ENCODE data around the gene RMRP. TPM values are rescaled to one million over a fixed set of nuclear protein-coding genes. Genes with fewer than 3 reads are reported as not detected.

RMRP gene
- total RNA-seq, 2 experiments from 2014 or later = 12,624 to 26,575 TPM

- TF ChIP-seq EZH2phosphoT487 (IDR thresholded peaks at IDR 0.05; ENCODE audit: borderline replicate concordance, low read depth, low read length) (no peak), CTCF (conservative IDR thresholded peaks at IDR 0.05; ENCODE audit: low read length) (no peak)
- CTCF ChIA-PET (ENCODE audit: unreplicated experiment) = interaction anchor here (2.0 kb wide), 1 partner anchor 62 kb away, joined by 13 read pairs; no protein-coding TSS in a partner anchor
- peak overlapping the region; percentile 99 for H3K4me2 ChIP-seq (ENCODE audit: low read length)
These were observed 8.2 kb upstream of the RMRP start for GRCh38 chr9:35666045-35666444.

GRCh38 chr9:35665471-35665818, 7.6 kb upstream of the RMRP start:
- Histone ChIP-seq H3K4me3 (ENCODE audit: low read depth, low read length, poor library complexity, severe bottlenecking) (peak overlapping the region; percentile 78), H3K4me2 (ENCODE audit: low read length) (peak overlapping the region; percentile 99), H3K9me2 (ENCODE audit: insufficient read depth, low read length) (no peaks in the 10 kb centered on the region), H3K4me1 (ENCODE audit: insufficient read depth, low read length, poor library complexity, severe bottlenecking) (peaks cover 56% of the 10 kb centered on the region), H3K27ac (ENCODE audit: low read depth, low read length, poor library complexity, severe bottlenecking) (peak overlapping the region; percentile 85), H3K79me2 (ENCODE audit: insufficient read depth, low read depth, low read length) (peaks cover 14% of the 10 kb centered on the region; the same call in 1 of the 2 replicates), H3K9me3 (ENCODE audit: low read length) (no peaks in the 10 kb centered on the region), H4K20me1 (ENCODE audit: insufficient read depth, low read length) (no peaks in the 10 kb centered on the region), H3K36me3 (ENCODE audit: insufficient read depth, low read length) (peaks cover 30% of the 10 kb centered on the region), H2AFZ (ENCODE audit: low read length) (peak overlapping the region; percentile 65)
- ChIA-PET CTCF (ENCODE audit: unreplicated experiment) (interaction anchor here (1.3 to 2.0 kb wide), 3 partner anchors 48 to 66 kb away, joined by 3 to 13 read pairs (median 4); no protein-coding TSS in a partner anchor), POLR2A (interaction anchor here (0.7 to 5.5 kb wide), 17 partner anchors 9 to 576 kb away, joined by 3 to 28 read pairs (median 5); partner anchors contain the start of genes CA9, CD72 and SIT1)
- no peak for DNase-seq (ENCODE audit: low spot score)
- TF ChIP-seq EZH2phosphoT487 (IDR thresholded peaks at IDR 0.05; ENCODE audit: borderline replicate concordance, low read depth, low read length) = no peak
- TF ChIP-seq CTCF (conservative IDR thresholded peaks at IDR 0.05; ENCODE audit: low read length) = no peak
- intact Hi-C loops (cut with micrococcal nuclease; ENCODE audit: unreplicated experiment) = no loop called here
- no TSS peak for BruUV-seq (replicated peaks)

More at GRCh38 chr9:35666045-35666444, 8.2 kb upstream of the RMRP start:
- BruUV-seq (replicated peaks) = no TSS peak
- POLR2A ChIA-PET = interaction anchor here (0.7 to 3.4 kb wide), 10 partner anchors 8 to 1744 kb away, joined by 3 to 27 read pairs (median 9); partner anchors contain the start of genes CA9 and SIT1
- Histone ChIP-seq H3K9me3 (ENCODE audit: low read length) (no peaks in the 10 kb centered on the region), H4K20me1 (ENCODE audit: insufficient read depth, low read length) (no peaks in the 10 kb centered on the region), H3K79me2 (ENCODE audit: insufficient read depth, low read depth, low read length) (peaks cover 14% of the 10 kb centered on the region; the same call in 1 of the 2 replicates), H3K4me3 (ENCODE audit: low read depth, low read length, poor library complexity, severe bottlenecking) (peak overlapping the region; percentile 1), H2AFZ (ENCODE audit: low read length) (no peak overlapping the region), H3K27ac (ENCODE audit: low read depth, low read length, poor library complexity, severe bottlenecking) (no peak overlapping the region), H3K4me1 (ENCODE audit: insufficient read depth, low read length, poor library complexity, severe bottlenecking) (peaks cover 50% of the 10 kb centered on the region), H3K9me2 (ENCODE audit: insufficient read depth, low read length) (no peaks in the 10 kb centered on the region), H3K36me3 (ENCODE audit: insufficient read depth, low read length) (peaks cover 24% of the 10 kb centered on the region)
- intact Hi-C loops (cut with micrococcal nuclease; ENCODE audit: unreplicated experiment) = no loop called here
- no peak for DNase-seq (ENCODE audit: low spot score)
